Vagina (tissue), 2 donors: ENCODE data around the gene PTGFR.

Experiments used
- POLR2A ChIP-seq, 2 donors: fragments of 450-650 bp; IDR thresholded peaks; one replicate each; pipeline ENCODE4 v1.6.1; 2017; ENCODE audit warnings: antibody characterized with exemption in 2 of 2, mild to moderate bottlenecking in 2 of 2, moderate library complexity in 2 of 2
- POLR2AphosphoS5 ChIP-seq, 2 donors: sonication (generic); formaldehyde crosslinking; IDR thresholded peaks; one replicate each; pipeline ENCODE4 v1.9.0; 2017; ENCODE audit warnings: antibody characterized with exemption in 2 of 2, mild to moderate bottlenecking in 2 of 2, low read depth in 1 of 2; ENCODE audit not compliant: insufficient read depth in 1 of 2
- TF ChIP-seq, protein P1 (sequence below), 3 experiments: fragments of 450-650 bp in 2 of 3; fragments of 200-600 bp in 1 of 3; sonication (generic) in 1 of 3; IDR thresholded peaks; one replicate each; pipeline ENCODE4 v1.5.1; 2017 to 2019; ENCODE audit warnings: antibody characterized with exemption in 3 of 3, mild to moderate bottlenecking in 2 of 3, moderate library complexity in 2 of 3

DNA sequence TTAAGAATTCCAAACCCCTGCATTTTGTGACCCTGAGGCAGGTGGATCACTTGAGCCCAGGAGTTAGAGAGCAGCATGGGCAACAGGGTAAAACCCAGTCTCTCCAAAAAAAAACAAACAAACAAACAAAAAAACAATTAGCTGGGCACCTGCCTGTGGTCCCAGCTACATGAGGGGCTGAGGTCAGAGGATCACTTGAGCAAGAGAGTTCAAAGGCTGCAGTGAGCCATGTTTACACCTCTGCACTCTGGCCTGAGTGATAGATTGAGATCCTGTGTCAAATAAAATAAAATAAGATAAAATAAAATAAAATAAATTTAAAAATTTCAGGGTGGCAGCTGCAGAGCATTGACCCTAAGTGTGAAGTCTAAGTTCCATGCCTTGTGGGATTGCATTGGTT lies 16.7 kb upstream of the PTGFR start:
- TF ChIP-seq, protein P1, sequence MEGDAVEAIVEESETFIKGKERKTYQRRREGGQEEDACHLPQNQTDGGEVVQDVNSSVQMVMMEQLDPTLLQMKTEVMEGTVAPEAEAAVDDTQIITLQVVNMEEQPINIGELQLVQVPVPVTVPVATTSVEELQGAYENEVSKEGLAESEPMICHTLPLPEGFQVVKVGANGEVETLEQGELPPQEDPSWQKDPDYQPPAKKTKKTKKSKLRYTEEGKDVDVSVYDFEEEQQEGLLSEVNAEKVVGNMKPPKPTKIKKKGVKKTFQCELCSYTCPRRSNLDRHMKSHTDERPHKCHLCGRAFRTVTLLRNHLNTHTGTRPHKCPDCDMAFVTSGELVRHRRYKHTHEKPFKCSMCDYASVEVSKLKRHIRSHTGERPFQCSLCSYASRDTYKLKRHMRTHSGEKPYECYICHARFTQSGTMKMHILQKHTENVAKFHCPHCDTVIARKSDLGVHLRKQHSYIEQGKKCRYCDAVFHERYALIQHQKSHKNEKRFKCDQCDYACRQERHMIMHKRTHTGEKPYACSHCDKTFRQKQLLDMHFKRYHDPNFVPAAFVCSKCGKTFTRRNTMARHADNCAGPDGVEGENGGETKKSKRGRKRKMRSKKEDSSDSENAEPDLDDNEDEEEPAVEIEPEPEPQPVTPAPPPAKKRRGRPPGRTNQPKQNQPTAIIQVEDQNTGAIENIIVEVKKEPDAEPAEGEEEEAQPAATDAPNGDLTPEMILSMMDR (IDR thresholded peaks at IDR 0.05), result no peak
- TF ChIP-seq POLR2AphosphoS5 (IDR thresholded peaks at IDR 0.05; ENCODE audit: insufficient read depth in 1 of 2, low read depth in 1 of 2) (no peak), POLR2A (IDR thresholded peaks at IDR 0.05) (no peak)
